Left ventricle myocardium superior (tissue), 1 donor: ENCODE measurements around the gene GKN1. TPM values are rescaled to one million over a fixed set of nuclear protein-coding genes. Genes with fewer than 3 reads are reported as not detected.

Experiments used
- ATAC-seq: fragments of 200-7000 bp; cut with Tn5 transposase; one replicate; pipeline ENCODE4 v1.9.1; 2020; ENCODE audit warnings: mild to moderate bottlenecking, moderate library complexity
- DNase-seq: peaks from one replicate; pipeline ENCODE4 v3.0.0-alpha.2; 2020
- intact Hi-C: fragments of 100-400 bp; cut with micrococcal nuclease; formaldehyde crosslinking; loops from one replicate; pipeline ENCODE4 v1.11.0; 2022
- total RNA-seq: library from RNA; stranded (reverse); fragmentation: NEBNext Ultra II Directional; extraction: Animal tissue kit (Norgen Biotek cat#: 25700); gene quantifications from one replicate; pipeline ENCODE4 v1.2.1, GENCODE V29; 2021
- donor health status: DM: no; HTN: yes; CAD: no; lungs with severe emphysema.

GKN1 gene
- total RNA-seq, 1 donor from 2014 or later, result not detected

GRCh38 chr2:69022548-69022947 is 48.1 kb downstream of the GKN1 start:
- DNase-seq (no peak), ATAC-seq (no peak)
- intact Hi-C loops, result no loop called here

DNA sequence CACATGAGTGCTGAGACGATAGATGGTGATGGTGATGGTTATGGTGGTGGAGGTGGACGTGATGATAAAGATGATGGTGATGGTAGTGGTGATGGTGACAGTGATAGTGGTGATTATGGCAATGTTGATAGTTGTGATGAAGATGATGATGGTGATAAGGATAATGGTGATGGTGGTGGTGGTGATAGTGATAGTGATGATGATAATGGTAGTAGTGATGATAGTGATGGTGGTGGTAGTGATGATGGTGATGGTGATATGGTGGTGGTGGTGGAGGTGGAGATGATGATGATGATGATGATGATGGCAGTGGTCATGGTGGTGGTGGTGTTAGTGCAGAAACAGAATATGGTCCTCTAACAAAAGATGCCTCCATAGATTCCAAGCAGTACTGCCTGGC is 48.8 kb downstream of the GKN1 start:
- intact Hi-C loops, result no loop called here
- ATAC-seq (no peak), DNase-seq (no peak)

DNA sequence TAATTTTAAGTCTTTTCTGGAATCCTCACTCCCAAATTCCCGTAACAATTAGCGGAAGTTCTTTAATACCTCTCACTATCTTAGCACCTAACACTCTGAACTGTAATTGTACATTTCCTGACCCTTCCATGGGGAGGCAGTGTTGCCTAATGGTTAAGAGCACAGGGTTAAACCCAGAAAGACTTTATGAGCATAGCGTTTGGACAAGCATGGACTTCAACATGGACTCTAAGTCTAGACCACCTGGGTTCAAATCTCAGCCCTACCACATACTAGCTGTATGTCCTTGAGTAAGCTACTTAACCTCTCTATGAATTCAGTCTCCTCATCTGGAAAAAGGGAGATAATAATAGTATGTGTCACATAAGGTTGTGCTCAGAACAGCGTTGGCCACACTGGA is 51.6 kb downstream of the GKN1 start:
- intact Hi-C loops, result loop anchor here (5.0 kb wide), 1 partner anchor 281 kb away; no protein-coding TSS in a partner anchor
- DNase-seq (no peak), ATAC-seq (peak; percentile 83)

GRCh38 chr2:69026691-69027459 is 52.4 kb downstream of the GKN1 start:
- no peak for DNase-seq
- no peak for ATAC-seq
- intact Hi-C loops, result loop anchor here (5.0 kb wide), 1 partner anchor 280 kb away; no protein-coding TSS in a partner anchor

Other genes starting within 250 kb of the GKN1 start
- gene ARHGAP25, start 239.8 kb upstream of the GKN1 start, total RNA-seq, result 5.4 TPM
- 0.25 TPM for gene BMP10, start 103.2 kb upstream of the GKN1 start, total RNA-seq
- gene GKN2, start 21.7 kb upstream of the GKN1 start, total RNA-seq, result not detected
- gene ANTXR1, start 38.5 kb downstream of the GKN1 start, total RNA-seq, result 28.9 TPM